Suprapubic skin (tissue), 4 donors: Measurements from ENCODE around the gene MAP2K1. TPM values are rescaled to one million over a fixed set of nuclear protein-coding genes. Genes with fewer than 3 reads are reported as not detected.

ENCODE experiments used
- DNase-seq, 2 donors: peaks; one replicate each; pipeline ENCODE4 v3.0.0-alpha.2; 2019; ENCODE audit warnings: low spot score in 2 of 2
- H3K27ac ChIP-seq: fragments of 200-600 bp; sonication (generic); one replicate; pipeline ENCODE4 v1.5.1; 2019
- H3K27me3 ChIP-seq: fragments of 200-600 bp; sonication (generic); one replicate; pipeline ENCODE4 v1.5.1; 2019
- H3K36me3 ChIP-seq: fragments of 200-600 bp; sonication (generic); one replicate; pipeline ENCODE4 v1.5.1; 2019
- H3K4me1 ChIP-seq: fragments of 200-600 bp; sonication (generic); one replicate; pipeline ENCODE4 v1.5.1; 2019
- H3K4me3 ChIP-seq: fragments of 200-600 bp; sonication (generic); one replicate; pipeline ENCODE4 v1.5.1; 2019; ENCODE audit warnings: mild to moderate bottlenecking
- H3K9me3 ChIP-seq: fragments of 200-600 bp; sonication (generic); one replicate; pipeline ENCODE4 v1.5.1; 2019
- CTCF ChIP-seq, 2 donors: fragments of 200-600 bp in 1 of 2; fragments of 450-650 bp in 1 of 2; sonication (generic) in 1 of 2; IDR thresholded peaks; one replicate each; pipeline ENCODE4 v1.5.1; 2016 to 2019; ENCODE audit warnings: antibody characterized with exemption in 2 of 2, mild to moderate bottlenecking in 1 of 2, moderate library complexity in 1 of 2
- EP300 ChIP-seq: sonication (generic); formaldehyde crosslinking; IDR thresholded peaks from one replicate; pipeline ENCODE4 v1.6.1; 2017; ENCODE audit warnings: antibody characterized with exemption
- POLR2A ChIP-seq, 2 donors: fragments of 450-650 bp; IDR thresholded peaks; one replicate each; pipeline ENCODE4 v1.6.1; 2017; ENCODE audit warnings: antibody characterized with exemption in 2 of 2, mild to moderate bottlenecking in 2 of 2, moderate library complexity in 2 of 2
- POLR2AphosphoS5 ChIP-seq, 3 donors: sonication (generic); formaldehyde crosslinking; IDR thresholded peaks; one replicate each; pipeline ENCODE4 v1.6.1; 2017; ENCODE audit warnings: antibody characterized with exemption in 3 of 3
- WGBS: methylation state at CpG from one replicate; pipeline ENCODE4 v1.1.5; 2018; 5-methylcytosine and 5-hydroxymethylcytosine counted together
- total RNA-seq, 4 donors: library from RNA; depleted of rRNA; stranded (reverse); fragments of >200 nt; gene quantifications; one replicate each; pipeline ENCODE4 v1.1.0, GENCODE V29; 2016

MAP2K1 gene
- total RNA-seq, 4 donors from 2014 or later, result 23.6 to 31.0 (median 27.9) TPM

DNA sequence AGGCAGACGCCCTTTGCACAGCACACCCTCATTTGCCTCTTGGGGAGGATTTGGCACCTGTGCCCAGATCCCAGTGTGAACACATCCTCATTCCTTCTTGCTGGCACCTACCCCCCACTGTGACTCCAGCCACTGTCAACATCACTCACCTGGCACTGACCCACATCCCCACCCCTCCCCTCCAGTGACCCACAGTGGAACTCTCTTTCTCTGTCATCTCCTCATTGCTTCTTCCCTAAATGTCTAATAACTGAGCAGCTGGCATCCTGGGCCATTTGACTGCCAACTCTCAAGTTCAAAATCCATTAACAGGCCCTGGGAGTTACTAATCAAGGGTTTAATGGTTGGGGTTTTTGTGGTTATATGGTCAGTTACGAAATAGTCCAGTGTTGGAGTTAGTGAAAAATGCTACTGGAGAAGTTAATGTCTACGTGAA, 96.4 kb downstream of the MAP2K1 start:
- no peaks in the 10 kb centered on the region for H3K9me3 ChIP-seq
- peaks cover 43% of the 10 kb centered on the region for H3K36me3 ChIP-seq
- TF ChIP-seq EP300, result no peak
- TF ChIP-seq POLR2A (IDR thresholded peaks at IDR 0.05), result no peak
- no peak for TF ChIP-seq POLR2AphosphoS5 (IDR thresholded peaks at IDR 0.05)
- no peak for TF ChIP-seq CTCF (IDR thresholded peaks at IDR 0.05)
- H3K4me3 ChIP-seq, result no peak overlapping the region
- no peaks in the 10 kb centered on the region for H3K4me1 ChIP-seq
- DNase-seq, result no peak
- 60% methylated on average over 3 of the region's 3 CpGs for WGBS
- H3K27me3 ChIP-seq, result no peaks in the 10 kb centered on the region
- no peak overlapping the region for H3K27ac ChIP-seq

GRCh38 chr15:66484539-66485112, 97.9 kb downstream of the MAP2K1 start:
- DNase-seq, result no peak
- H3K27ac ChIP-seq, result no peak overlapping the region
- TF ChIP-seq POLR2AphosphoS5 (IDR thresholded peaks at IDR 0.05), result no peak
- TF ChIP-seq POLR2A (IDR thresholded peaks at IDR 0.05), result no peak
- no peak for TF ChIP-seq CTCF (IDR thresholded peaks at IDR 0.05)
- no peak for TF ChIP-seq EP300
- H3K4me1 ChIP-seq, result peaks cover 3% of the 10 kb centered on the region
- H3K36me3 ChIP-seq, result peaks cover 55% of the 10 kb centered on the region
- no peak overlapping the region for H3K4me3 ChIP-seq
- no peaks in the 10 kb centered on the region for H3K9me3 ChIP-seq
- WGBS, result 87% methylated on average over 5 of the region's 5 CpGs
- no peaks in the 10 kb centered on the region for H3K27me3 ChIP-seq

DNA sequence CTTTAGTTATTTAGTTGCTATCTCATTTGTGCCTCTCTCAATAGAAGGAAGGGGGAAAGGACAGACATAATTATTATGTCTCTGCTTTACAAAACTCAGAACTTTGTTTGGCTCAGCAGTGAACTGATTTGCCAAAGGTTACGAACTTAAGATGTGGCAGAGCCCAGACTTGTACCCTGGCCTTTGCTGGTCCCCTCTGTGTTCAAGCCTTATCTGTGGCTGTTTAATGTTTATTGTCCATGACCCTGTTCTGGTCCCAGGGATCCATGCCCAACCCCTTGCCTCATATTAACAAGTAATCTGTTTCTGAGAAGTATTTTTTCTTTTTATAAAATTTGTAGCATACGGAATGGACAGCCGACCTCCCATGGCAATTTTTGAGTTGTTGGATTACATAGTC, 100.2 kb downstream of the MAP2K1 start:
- WGBS, result 93% methylated on average over 3 of the region's 3 CpGs
- no peak overlapping the region for H3K4me3 ChIP-seq
- H3K27me3 ChIP-seq, result no peaks in the 10 kb centered on the region
- H3K36me3 ChIP-seq, result peaks cover 64% of the 10 kb centered on the region
- H3K4me1 ChIP-seq, result peaks cover 3% of the 10 kb centered on the region
- TF ChIP-seq EP300 (no peak), POLR2A (IDR thresholded peaks at IDR 0.05) (no peak), CTCF (IDR thresholded peaks at IDR 0.05) (no peak), POLR2AphosphoS5 (IDR thresholded peaks at IDR 0.05) (no peak)
- no peaks in the 10 kb centered on the region for H3K9me3 ChIP-seq
- H3K27ac ChIP-seq, result no peak overlapping the region
- DNase-seq, result no peak

DNA sequence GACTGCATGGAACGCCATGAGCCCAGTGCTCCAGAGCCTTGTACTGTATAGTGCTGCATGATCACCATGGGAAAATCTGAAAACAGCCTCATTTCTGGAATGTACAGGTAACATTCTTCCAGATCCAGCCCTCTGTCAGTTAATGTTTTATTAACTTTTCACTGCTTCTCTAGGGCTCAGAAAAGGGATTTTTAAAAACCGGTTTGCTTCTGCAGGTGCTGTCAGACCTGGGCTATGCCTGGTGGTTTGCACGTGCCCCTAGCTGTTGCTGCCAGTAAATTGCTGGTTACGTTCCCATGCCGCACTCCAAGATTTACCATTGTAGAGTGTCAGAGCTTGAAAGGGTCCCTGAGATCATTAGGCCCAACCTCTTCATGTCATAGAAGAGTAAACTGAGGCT, 101.8 kb downstream of the MAP2K1 start:
- H3K27ac ChIP-seq, result no peak overlapping the region
- peaks cover 69% of the 10 kb centered on the region for H3K36me3 ChIP-seq
- no peak overlapping the region for H3K4me3 ChIP-seq
- H3K4me1 ChIP-seq, result peaks cover 3% of the 10 kb centered on the region
- no peak for DNase-seq
- 96% methylated on average over 5 of the region's 5 CpGs for whole genome bisulfite sequencing
- no peaks in the 10 kb centered on the region for H3K27me3 ChIP-seq
- TF ChIP-seq EP300, result no peak
- no peak for TF ChIP-seq POLR2AphosphoS5 (IDR thresholded peaks at IDR 0.05)
- TF ChIP-seq POLR2A (IDR thresholded peaks at IDR 0.05), result no peak
- no peak for TF ChIP-seq CTCF (IDR thresholded peaks at IDR 0.05)
- no peaks in the 10 kb centered on the region for H3K9me3 ChIP-seq

GRCh38 chr15:66489179-66489791, 102.6 kb downstream of the MAP2K1 start:
- WGBS, result 46% methylated on average over 6 of the region's 6 CpGs
- H3K27me3 ChIP-seq, result no peaks in the 10 kb centered on the region
- peaks cover 74% of the 10 kb centered on the region for H3K36me3 ChIP-seq
- no peak overlapping the region for H3K27ac ChIP-seq
- no peak for DNase-seq
- TF ChIP-seq POLR2AphosphoS5 (IDR thresholded peaks at IDR 0.05), result no peak
- H3K4me1 ChIP-seq, result peaks cover 3% of the 10 kb centered on the region
- no peaks in the 10 kb centered on the region for H3K9me3 ChIP-seq
- no peak overlapping the region for H3K4me3 ChIP-seq
